ENCODE results near the gene FHIT. TPM values are rescaled to one million over a fixed set of nuclear protein-coding genes. Genes with fewer than 3 reads are reported as not detected.
"Not testable (repeated sequence)": the region's sequence is repeated elsewhere in the genome, so short reads cannot be mapped to it uniquely, and the experiment has no call there.

Gene FHIT
- total RNA-seq, 1 donor from 2014 or later: 26.0 TPM

DNA sequence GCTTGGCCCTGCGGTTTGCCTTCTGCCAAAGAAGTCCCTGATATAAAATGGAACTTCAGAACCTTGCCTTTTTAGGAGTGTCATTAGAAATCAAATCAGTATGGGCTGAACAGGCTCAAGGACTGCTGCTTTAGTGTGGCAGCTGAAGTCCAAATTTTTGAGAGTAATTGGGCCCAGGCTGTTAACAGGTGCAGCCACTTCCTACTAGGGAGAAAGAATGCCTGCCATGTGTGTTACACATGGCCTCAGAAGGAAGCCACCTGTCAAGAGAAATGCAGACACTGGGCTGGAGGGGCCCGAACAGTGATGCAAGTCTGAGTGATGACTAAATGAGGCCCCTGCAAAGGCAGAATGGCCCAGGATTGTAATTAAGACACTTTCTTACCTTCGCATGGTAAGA lies 1414.7 kb downstream of the FHIT start:
- DNase-seq (ENCODE audit: low spot score): no peak

- no peak for DNase-seq (ENCODE audit: low spot score)
Measured at GRCh38 chr3:59832702-59833101, 1418.5 kb downstream of the FHIT start.

DNA sequence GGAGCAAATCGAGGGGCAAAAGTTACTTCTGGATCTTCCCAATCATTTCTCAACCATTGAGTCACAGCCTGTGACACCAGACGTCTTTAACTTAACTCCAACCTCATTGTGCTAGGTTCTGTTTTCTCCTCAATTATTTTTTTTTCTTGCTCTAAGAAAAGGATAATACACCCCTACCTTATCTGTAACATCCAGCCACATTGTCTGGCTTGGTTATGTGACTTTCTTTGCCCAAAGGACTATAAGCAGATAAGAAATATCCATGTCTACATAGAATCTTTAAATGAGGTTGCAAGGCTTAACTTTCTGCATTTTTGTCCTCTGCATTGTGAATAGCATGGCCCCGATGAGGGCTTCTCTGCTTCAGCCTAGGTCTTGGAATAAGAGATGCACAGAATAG lies 1419.0 kb downstream of the FHIT start:
- no peak for DNase-seq (ENCODE audit: low spot score)

DNA sequence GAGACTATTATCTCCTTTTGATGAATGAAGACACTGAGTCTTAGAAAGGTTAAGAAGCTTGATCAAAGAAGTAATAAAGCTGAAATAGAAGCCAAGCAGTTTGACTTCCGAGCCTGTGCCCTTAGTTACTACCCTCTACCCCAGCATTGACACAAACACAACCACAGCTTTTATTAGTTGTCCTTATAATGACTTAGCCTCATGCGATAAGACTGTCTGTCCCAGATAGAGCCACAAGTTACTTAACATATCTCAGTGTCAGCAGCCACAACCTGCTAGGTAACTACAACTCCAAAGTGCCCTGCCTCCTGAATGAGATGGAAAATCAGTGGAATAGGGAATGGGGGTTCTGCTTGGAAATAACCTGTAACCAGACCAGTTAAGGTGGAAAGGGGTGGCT lies 1419.9 kb downstream of the FHIT start:
- no peak for DNase-seq (ENCODE audit: low spot score)

DNA sequence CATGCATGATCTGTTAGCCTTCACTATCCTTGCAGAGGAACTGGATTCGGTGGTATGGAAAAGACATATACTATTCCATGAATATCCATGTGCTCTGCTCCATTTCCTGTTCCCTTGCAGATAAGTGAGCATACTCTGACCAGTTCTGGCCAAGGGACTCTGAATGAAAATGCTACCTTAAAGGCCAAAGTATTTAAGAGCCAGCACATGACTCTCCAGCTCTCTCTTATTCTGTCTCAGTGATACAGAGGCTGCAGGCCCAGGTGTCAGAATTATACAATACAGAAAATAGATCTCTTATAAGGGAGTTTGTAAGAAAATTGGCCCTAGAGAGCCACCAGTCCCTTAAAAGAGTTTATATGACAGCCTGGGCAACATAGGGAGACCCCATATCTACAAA lies 1421.7 kb downstream of the FHIT start:
- DNase-seq (ENCODE audit: low spot score): no peak

- no peak for DNase-seq (ENCODE audit: low spot score)
Measured at GRCh38 chr3:59824876-59825275, 1426.4 kb downstream of the FHIT start.

DNA sequence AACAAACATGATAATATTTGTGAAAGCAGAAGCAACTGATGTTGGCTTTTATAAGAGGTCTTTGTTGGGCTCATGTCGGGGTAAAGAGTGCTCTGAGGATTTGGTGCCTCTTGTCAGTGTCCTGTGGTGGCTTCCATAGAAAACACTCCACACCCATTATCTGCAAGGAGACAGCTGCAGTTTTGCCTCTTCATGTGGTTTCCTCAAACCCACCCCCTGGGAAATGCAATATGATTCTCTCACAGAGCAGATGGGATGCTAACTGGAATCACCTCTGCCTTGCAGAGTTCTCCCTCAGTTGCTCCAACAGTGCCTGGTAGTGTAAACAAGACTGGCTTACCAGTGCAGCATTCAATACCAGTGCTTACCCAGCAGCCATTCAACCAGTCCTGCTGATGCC lies 1430.0 kb downstream of the FHIT start:
- DNase-seq (ENCODE audit: low spot score): no peak

GRCh38 chr3:59820352-59820934 lies 1430.8 kb downstream of the FHIT start:
- no peak for DNase-seq (ENCODE audit: low spot score)

- no peak for DNase-seq (ENCODE audit: low spot score)
Measured at GRCh38 chr3:59818919-59819300, 1432.3 kb downstream of the FHIT start.

GRCh38 chr3:59818033-59818918 lies 1433.0 kb downstream of the FHIT start:
- DNase-seq (ENCODE audit: low spot score): peak; percentile 82

DNA sequence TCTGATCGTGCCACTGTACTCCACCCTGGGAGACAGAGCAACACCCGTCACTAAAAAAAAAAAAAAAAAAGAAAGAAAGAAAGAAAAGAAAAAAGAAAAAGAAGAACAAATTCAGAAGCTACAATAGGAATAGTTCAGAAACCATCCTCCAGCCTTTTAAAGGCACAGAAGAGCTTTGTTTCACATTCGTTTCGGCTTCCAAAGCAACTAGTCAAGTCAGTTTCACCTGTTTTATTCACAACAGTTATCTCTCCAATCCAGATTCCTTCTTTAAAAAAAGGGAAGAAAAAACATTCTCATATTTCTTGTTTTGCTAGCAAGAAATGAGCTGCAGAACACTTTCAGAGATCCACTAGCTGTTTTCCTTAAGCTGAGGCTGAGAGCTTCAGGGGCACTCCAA lies 1433.7 kb downstream of the FHIT start:
- DNase-seq (ENCODE audit: low spot score): no peak

- DNase-seq (ENCODE audit: low spot score): no peak
Measured at GRCh38 chr3:59816312-59816711, 1434.9 kb downstream of the FHIT start.

DNA sequence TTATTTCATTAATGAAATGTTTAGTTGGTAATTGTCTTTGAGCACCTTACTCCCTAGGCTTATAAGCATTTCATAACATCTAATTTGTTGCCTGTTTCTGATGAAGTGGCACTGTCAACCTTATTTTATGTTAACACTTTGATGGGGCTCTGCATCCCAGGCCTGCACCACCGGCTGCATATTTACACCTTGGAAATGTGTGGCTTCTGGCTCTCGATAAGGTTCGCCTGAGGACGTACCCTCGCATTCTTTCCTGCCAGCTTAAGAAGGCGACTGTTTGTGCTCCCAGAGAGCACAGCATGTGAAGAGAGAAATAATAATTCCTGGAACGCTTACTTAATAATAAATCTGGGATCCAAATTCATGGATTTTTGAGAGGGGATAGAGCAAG lies 1438.1 kb downstream of the FHIT start:
- DNase-seq (ENCODE audit: low spot score): no peak

GRCh38 chr3:59812237-59813147 lies 1438.8 kb downstream of the FHIT start:
- no peak for DNase-seq (ENCODE audit: low spot score)

GRCh38 chr3:59811160-59811559 lies 1440.1 kb downstream of the FHIT start:
- DNase-seq (ENCODE audit: low spot score): no peak

- DNase-seq (ENCODE audit: low spot score): no peak
Measured at GRCh38 chr3:59810606-59811005, 1440.6 kb downstream of the FHIT start.

DNA sequence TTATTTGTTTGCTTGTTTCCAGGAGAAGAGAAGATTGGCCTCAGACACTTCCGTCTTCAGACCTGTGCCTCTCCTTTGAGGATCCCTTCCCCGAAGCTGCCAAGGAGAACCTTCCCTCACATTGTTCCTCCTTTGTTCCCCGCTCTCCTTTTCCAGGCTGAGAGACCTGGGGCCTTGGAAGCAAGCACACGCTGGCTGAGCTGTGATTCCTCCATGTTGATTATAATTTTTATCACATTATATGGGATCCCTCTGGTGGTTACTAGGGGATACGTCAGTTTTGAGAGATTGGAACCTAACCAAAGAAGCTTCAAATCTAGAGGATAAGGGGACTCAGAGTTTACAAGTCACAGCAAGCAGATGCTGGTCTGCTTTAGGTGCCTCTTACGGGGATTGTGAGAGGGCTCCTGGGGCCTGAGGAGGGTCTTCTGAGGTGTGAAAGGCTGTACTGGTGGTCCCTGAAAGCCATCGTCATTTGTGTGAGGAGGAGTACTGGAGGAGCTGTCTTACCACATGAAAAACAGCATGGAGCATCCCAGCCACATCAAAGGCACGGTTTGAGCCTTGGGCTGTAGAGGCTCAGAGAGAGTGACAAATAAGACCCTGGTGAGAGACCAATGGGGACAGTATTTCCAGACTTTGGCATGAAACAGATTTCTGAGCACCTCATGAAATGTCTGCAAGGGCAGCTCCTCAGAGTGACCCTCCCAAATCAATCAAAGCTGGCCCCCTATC lies 1441.4 kb downstream of the FHIT start:
- DNase-seq (ENCODE audit: low spot score): no peak

DNA sequence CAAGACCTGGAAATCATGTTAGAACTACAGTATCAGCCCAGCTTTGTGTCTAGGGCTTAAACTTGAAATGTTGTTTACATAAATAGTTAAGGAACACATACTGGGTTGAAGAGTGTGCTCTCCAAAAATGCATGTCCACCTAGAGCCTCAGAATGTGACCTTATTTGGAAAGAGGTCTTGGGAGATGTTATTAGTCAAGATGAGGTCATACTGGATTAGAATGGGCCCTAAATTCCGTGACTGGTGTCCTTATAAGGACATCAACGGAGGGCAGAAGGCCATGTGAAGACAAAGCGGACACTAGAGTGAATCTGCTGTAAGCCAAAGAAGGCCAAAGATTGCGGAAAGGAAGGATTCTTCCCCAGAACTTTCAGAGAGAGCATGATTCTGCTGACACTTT lies 1442.2 kb downstream of the FHIT start:
- no peak for DNase-seq (ENCODE audit: low spot score)

GRCh38 chr3:59808446-59808845 lies 1442.8 kb downstream of the FHIT start:
- no peak for DNase-seq (ENCODE audit: low spot score)

GRCh38 chr3:59803268-59803667 lies 1448.0 kb downstream of the FHIT start:
- DNase-seq (ENCODE audit: low spot score): no peak

- DNase-seq (ENCODE audit: low spot score): not testable (repeated sequence)
Measured at GRCh38 chr3:59802453-59802852, 1448.8 kb downstream of the FHIT start.

- DNase-seq (ENCODE audit: low spot score): no peak
Measured at GRCh38 chr3:59802045-59802444, 1449.2 kb downstream of the FHIT start.

All from ureter (tissue), 1 donor.